Uterus (tissue), 4 donors: ENCODE measurements around the gene TMBIM1. TPM values are rescaled to one million over a fixed set of nuclear protein-coding genes. Genes with fewer than 3 reads are reported as not detected.

ENCODE experiments used
- DNase-seq, 2 donors: peaks; one replicate each; pipeline ENCODE4 v3.0.0-alpha.2; 2019 to 2020
- H3K27ac ChIP-seq, 2 donors: fragments of 200-600 bp; sonication (generic); 1 replicate in 1 of 2; 2 replicates in 1 of 2; pipeline ENCODE4 v1.5.1; 2016 to 2018
- H3K27me3 ChIP-seq, 2 donors: fragments of 200-600 bp; sonication (generic); one replicate each; pipeline ENCODE4 v1.5.1; 2018 to 2019; ENCODE audit warnings: control low read depth in 1 of 2
- H3K36me3 ChIP-seq, 2 donors: fragments of 200-600 bp; sonication (generic); one replicate each; pipeline ENCODE4 v1.5.1; 2019; ENCODE audit warnings: control low read depth in 1 of 2
- H3K4me1 ChIP-seq, 2 donors: fragments of 200-600 bp; sonication (generic); one replicate each; pipeline ENCODE4 v1.5.1; 2018 to 2019; ENCODE audit warnings: control low read depth in 1 of 2
- H3K4me3 ChIP-seq, 2 donors: fragments of 200-600 bp; sonication (generic); 1 replicate in 1 of 2; 2 replicates in 1 of 2; pipeline ENCODE4 v1.5.1; 2018 to 2019; ENCODE audit warnings: mild to moderate bottlenecking in 1 of 2
- H3K9me3 ChIP-seq, 2 donors: fragments of 200-600 bp; sonication (generic); one replicate each; pipeline ENCODE4 v1.5.1; 2019; ENCODE audit warnings: control low read depth in 1 of 2
- CTCF ChIP-seq, 4 experiments: fragments of 200-600 bp in 2 of 4; fragments of 450-650 bp in 2 of 4; sonication (generic) in 2 of 4; IDR thresholded peaks; one replicate each; pipeline ENCODE4 v1.5.1; 2016 to 2019; ENCODE audit warnings: antibody characterized with exemption in 4 of 4, mild to moderate bottlenecking in 2 of 4, moderate library complexity in 1 of 4
- POLR2A ChIP-seq, 2 donors: fragments of 450-650 bp; IDR thresholded peaks; one replicate each; pipeline ENCODE4 v1.6.1; 2016; ENCODE audit warnings: antibody characterized with exemption in 2 of 2, mild to moderate bottlenecking in 1 of 2, moderate library complexity in 1 of 2
- intact Hi-C: fragments of 100-400 bp; cut with DNase I; formaldehyde crosslinking; loops from one replicate; pipeline ENCODE4 v1.15.1; 2023; ENCODE audit warnings: low total_unique reads
- total RNA-seq, 4 donors: library from RNA; depleted of rRNA in 3 of 4; stranded (reverse); fragments of >200 nt in 3 of 4; gene quantifications; one replicate each; pipeline versions ENCODE4 v1.1.0 to v1.2.4, GENCODE V29; 2014 to 2023
- donor health status: DM: yes; HTN: yes; CAD: no.

Gene TMBIM1
- total RNA-seq, 4 donors from 2014 or later: 112 to 166 (median 120) TPM

DNA sequence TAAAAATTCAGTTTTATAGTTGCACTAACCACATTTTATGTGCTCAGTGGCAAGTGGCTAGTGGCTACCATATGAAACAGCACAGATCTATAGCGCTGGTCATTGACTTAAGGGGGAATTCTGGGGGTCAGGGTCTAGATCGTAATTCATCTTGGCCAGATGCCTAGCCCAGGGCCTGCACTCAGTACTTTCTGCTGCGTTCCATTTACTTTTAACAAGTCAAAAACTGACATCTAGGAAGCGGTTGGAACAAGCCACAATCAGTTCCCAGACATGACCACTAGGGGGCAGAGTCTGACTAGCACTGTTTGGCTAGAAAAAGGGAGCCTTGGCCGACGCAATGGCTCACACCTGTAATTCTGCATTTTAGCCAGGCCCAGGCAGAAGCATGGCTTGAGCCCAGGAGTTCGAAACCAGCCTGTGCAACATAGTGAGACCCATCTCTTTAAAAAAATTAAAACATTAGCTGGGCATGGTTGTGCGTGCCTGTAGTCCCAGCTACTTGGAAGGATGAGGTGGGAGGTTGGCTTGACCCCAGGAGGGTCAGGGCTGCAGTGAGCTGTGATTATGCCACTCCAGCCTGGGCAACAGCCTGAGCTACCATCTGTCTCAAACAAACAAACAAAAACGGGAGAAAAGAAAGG lies 9.0 kb upstream of the TMBIM1 start:
- Histone ChIP-seq H3K4me1 (no peaks in the 10 kb centered on the region), H3K27ac (no peak overlapping the region), H3K27me3 (no peaks in the 10 kb centered on the region), H3K4me3 (no peak overlapping the region), H3K36me3 (no peaks in the 10 kb centered on the region), H3K9me3 (no peaks in the 10 kb centered on the region)
- DNase-seq: peak; percentile 79 to 90
- TF ChIP-seq POLR2A (IDR thresholded peaks at IDR 0.05) (no peak), CTCF (IDR thresholded peaks at IDR 0.05) (peak; percentile 94 to 99 (median 95))
- intact Hi-C loops: loop anchor here (10.0 kb wide), 1 partner anchor 54 kb away; the partner anchor contains the start of gene CATIP

DNA sequence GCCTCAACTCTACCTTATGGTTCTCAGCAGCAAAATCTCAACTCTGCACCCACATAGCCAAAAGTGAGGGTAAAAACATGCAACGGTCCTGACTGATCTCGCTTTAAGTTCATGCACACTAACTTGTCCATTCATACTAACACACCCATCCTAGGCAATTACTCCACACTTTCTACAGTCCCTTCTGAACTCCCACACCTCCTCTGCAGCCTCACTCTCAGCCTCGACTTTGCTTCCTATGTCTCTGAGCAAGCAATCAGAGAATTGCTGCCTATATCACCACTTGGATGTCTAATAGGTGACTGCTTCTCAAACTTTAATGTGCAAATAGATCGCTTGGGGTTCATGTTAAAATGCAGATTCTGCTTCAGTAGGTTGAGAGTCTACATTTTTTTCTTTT lies 7.8 kb upstream of the TMBIM1 start:
- H3K27me3 ChIP-seq: no peaks in the 10 kb centered on the region
- no peak overlapping the region for H3K27ac ChIP-seq
- H3K36me3 ChIP-seq: no peaks in the 10 kb centered on the region
- H3K4me3 ChIP-seq: no peak overlapping the region
- no peaks in the 10 kb centered on the region for H3K9me3 ChIP-seq
- H3K4me1 ChIP-seq: no peaks in the 10 kb centered on the region
- TF ChIP-seq CTCF (IDR thresholded peaks at IDR 0.05): no peak
- no peak for TF ChIP-seq POLR2A (IDR thresholded peaks at IDR 0.05)
- DNase-seq: no peak
- intact Hi-C loops: loop anchor here (10.0 kb wide), 1 partner anchor 55 kb away; the partner anchor contains the start of gene CATIP

- Histone ChIP-seq H3K9me3 (no peaks in the 10 kb centered on the region), H3K36me3 (no peaks in the 10 kb centered on the region), H3K4me3 (no peak overlapping the region), H3K27ac (peak overlapping the region in 1 of 2 donors; percentile 48), H3K4me1 (no peaks in the 10 kb centered on the region), H3K27me3 (no peaks in the 10 kb centered on the region)
- DNase-seq: no peak
- intact Hi-C loops: loop anchor here (10.0 kb wide), 1 partner anchor 96 kb away; the partner anchor contains the start of gene CTDSP1
- no peak for TF ChIP-seq CTCF (IDR thresholded peaks at IDR 0.05)
- no peak for TF ChIP-seq POLR2A (IDR thresholded peaks at IDR 0.05)
Measured at GRCh38 chr2:218298314-218298875, 6.1 kb upstream of the TMBIM1 start.

DNA sequence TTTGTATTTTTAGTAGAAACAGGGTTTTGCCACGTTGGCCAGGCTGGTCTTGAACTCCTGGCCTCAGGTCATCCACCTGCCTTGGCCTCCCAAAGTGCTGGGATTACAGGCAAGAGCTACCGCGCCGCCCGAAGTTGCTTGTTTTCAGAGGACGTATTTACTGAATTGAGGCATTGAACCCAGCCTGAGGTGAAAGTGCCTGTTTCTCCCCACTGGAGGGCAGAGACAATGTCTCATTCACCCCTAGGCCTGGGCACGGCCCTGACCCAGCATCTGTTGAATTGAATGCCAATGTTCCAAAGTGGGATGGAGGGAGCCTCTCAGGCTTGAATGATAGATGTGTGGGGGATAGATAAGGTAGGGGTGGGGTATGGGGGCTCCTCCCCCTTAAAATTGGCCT lies 4.5 kb upstream of the TMBIM1 start:
- H3K36me3 ChIP-seq: no peaks in the 10 kb centered on the region
- no peak for DNase-seq
- H3K4me1 ChIP-seq: peaks cover 0 to 5% of the 10 kb centered on the region in 2 donors
- H3K27me3 ChIP-seq: no peaks in the 10 kb centered on the region
- H3K4me3 ChIP-seq: no peak overlapping the region
- TF ChIP-seq POLR2A (IDR thresholded peaks at IDR 0.05) (no peak), CTCF (IDR thresholded peaks at IDR 0.05) (no peak)
- intact Hi-C loops: loop anchor here (10.0 kb wide), 1 partner anchor 98 kb away; the partner anchor contains the start of gene CTDSP1
- H3K27ac ChIP-seq: peak overlapping the region in 1 of 2 donors; percentile 48
- H3K9me3 ChIP-seq: no peaks in the 10 kb centered on the region

DNA sequence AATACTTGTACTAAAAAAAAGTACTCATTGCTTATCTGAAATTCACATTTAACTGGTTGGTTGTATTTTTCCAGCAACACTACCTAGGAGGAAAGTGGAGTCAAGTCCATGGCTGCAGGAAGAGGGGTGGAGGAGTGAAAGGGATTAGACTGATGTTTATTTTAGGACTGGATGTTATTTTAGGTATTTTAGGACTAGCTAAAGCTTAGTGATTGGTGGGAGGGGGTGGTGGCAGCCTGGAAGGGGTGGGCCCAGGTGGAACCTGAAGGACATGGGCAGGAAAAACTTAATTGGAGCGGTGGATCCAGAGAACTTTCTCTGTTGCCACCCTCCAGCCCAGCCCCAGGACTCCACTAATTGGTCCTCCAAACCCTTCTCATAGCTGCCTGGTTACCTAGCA lies 3.9 kb upstream of the TMBIM1 start:
- no peaks in the 10 kb centered on the region for H3K9me3 ChIP-seq

More for the DNA sequence above, 3.9 kb upstream of the TMBIM1 start:
- TF ChIP-seq CTCF (IDR thresholded peaks at IDR 0.05): no peak
- TF ChIP-seq POLR2A (IDR thresholded peaks at IDR 0.05): no peak
- peaks cover 1 to 5% of the 10 kb centered on the region in 2 donors for H3K4me1 ChIP-seq
- H3K27ac ChIP-seq: no peak overlapping the region
- intact Hi-C loops: loop anchor here (10.0 kb wide), 1 partner anchor 99 kb away; the partner anchor contains the start of gene CTDSP1
- no peak for DNase-seq
- no peak overlapping the region for H3K4me3 ChIP-seq
- no peaks in the 10 kb centered on the region for H3K36me3 ChIP-seq
- no peaks in the 10 kb centered on the region for H3K27me3 ChIP-seq
